A549 (cell line): Measurements from ENCODE around the gene FCHSD1.
A peak's percentile ranks its signal among the peaks of the same experiment; 100 is the strongest.

Experiments
- CBX2 ChIP-seq: fragments of 200-600 bp; sonication (generic); IDR thresholded peaks from 2 replicates; pipeline ENCODE4 v1.6.1; 2016; ENCODE audit warnings: low read depth, mild to moderate bottlenecking, borderline replicate concordance
- HDAC2 ChIP-seq: fragments of 200-600 bp; sonication (generic); IDR thresholded peaks from 2 replicates; pipeline ENCODE4 v1.6.1; 2016
- MAFK ChIP-seq: fragments of 450-650 bp; IDR thresholded peaks from 2 replicates; pipeline ENCODE4 v1.6.1; 2014; ENCODE audit not compliant: partially characterized antibody
- MYC ChIP-seq: IDR thresholded peaks from 2 replicates; pipeline ENCODE4 v1.6.1; 2012; ENCODE audit warnings: mild to moderate bottlenecking, inconsistent platforms, low read length, improper control_type of control experiment, borderline replicate concordance
- PHF8 ChIP-seq: fragments of 200-600 bp; sonication (generic); IDR thresholded peaks from 2 replicates; pipeline ENCODE4 v1.6.1; 2016; ENCODE audit warnings: low read depth, mild to moderate bottlenecking, antibody characterized with exemption, moderate library complexity, borderline replicate concordance
- POLR2A ChIP-seq: IDR thresholded peaks from 2 replicates; pipeline ENCODE4 v1.6.1; 2012; ENCODE audit warnings: mild to moderate bottlenecking, low read length
- RAD21 ChIP-seq, 2 experiments: fragments of >200 bp in 1 of 2; sonication (Bioruptor Twin) in 1 of 2; formaldehyde crosslinking in 1 of 2; IDR thresholded peaks in 1 of 2; conservative IDR thresholded peaks in 1 of 2; 2 replicates in 1 of 2; 3 replicates in 1 of 2; pipeline ENCODE4 v1.6.1; 2012 to 2018; ENCODE audit warnings: inconsistent platforms in 1 of 2
- RARB ChIP-seq: fragments of 250-450 bp; sonication (Bioruptor Pico); IDR thresholded peaks from 2 replicates; pipeline ENCODE4 v1.8.0; 2021; ENCODE audit warnings: mild to moderate bottlenecking, moderate library complexity
- TF ChIP-seq, protein P1 (sequence below): fragments of >200 bp; sonication (Bioruptor Twin); formaldehyde crosslinking; IDR thresholded peaks from 3 replicates; pipeline ENCODE4 v1.5.1; 2016
- TF ChIP-seq, protein P2 (sequence below): fragments of 200-600 bp; sonication (generic); IDR thresholded peaks from 2 replicates; pipeline ENCODE4 v1.6.1; 2016; ENCODE audit warnings: antibody characterized with exemption, mild to moderate bottlenecking, moderate library complexity

- no peak for TF ChIP-seq HDAC2
- TF ChIP-seq RARB = no peak
- no peak for TF ChIP-seq MYC
- TF ChIP-seq, protein P1, sequence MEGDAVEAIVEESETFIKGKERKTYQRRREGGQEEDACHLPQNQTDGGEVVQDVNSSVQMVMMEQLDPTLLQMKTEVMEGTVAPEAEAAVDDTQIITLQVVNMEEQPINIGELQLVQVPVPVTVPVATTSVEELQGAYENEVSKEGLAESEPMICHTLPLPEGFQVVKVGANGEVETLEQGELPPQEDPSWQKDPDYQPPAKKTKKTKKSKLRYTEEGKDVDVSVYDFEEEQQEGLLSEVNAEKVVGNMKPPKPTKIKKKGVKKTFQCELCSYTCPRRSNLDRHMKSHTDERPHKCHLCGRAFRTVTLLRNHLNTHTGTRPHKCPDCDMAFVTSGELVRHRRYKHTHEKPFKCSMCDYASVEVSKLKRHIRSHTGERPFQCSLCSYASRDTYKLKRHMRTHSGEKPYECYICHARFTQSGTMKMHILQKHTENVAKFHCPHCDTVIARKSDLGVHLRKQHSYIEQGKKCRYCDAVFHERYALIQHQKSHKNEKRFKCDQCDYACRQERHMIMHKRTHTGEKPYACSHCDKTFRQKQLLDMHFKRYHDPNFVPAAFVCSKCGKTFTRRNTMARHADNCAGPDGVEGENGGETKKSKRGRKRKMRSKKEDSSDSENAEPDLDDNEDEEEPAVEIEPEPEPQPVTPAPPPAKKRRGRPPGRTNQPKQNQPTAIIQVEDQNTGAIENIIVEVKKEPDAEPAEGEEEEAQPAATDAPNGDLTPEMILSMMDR = peak; percentile 32; the same call in 2 of the 3 replicates
- peak; percentile 80 for TF ChIP-seq MAFK
- TF ChIP-seq, protein P2, sequence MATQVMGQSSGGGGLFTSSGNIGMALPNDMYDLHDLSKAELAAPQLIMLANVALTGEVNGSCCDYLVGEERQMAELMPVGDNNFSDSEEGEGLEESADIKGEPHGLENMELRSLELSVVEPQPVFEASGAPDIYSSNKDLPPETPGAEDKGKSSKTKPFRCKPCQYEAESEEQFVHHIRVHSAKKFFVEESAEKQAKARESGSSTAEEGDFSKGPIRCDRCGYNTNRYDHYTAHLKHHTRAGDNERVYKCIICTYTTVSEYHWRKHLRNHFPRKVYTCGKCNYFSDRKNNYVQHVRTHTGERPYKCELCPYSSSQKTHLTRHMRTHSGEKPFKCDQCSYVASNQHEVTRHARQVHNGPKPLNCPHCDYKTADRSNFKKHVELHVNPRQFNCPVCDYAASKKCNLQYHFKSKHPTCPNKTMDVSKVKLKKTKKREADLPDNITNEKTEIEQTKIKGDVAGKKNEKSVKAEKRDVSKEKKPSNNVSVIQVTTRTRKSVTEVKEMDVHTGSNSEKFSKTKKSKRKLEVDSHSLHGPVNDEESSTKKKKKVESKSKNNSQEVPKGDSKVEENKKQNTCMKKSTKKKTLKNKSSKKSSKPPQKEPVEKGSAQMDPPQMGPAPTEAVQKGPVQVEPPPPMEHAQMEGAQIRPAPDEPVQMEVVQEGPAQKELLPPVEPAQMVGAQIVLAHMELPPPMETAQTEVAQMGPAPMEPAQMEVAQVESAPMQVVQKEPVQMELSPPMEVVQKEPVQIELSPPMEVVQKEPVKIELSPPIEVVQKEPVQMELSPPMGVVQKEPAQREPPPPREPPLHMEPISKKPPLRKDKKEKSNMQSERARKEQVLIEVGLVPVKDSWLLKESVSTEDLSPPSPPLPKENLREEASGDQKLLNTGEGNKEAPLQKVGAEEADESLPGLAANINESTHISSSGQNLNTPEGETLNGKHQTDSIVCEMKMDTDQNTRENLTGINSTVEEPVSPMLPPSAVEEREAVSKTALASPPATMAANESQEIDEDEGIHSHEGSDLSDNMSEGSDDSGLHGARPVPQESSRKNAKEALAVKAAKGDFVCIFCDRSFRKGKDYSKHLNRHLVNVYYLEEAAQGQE = no peak
- no peak for TF ChIP-seq PHF8
- TF ChIP-seq RAD21 (conservative IDR thresholded peaks at IDR 0.05 in 1 of 2, IDR thresholded peaks at IDR 0.05 in 1 of 2) = peak; percentile 11 to 15; a peak in 1 of 5 replicates
- TF ChIP-seq POLR2A = no peak
- TF ChIP-seq CBX2 = no peak
Measured at GRCh38 chr5:141641634-141642267, 9.5 kb downstream of the FCHSD1 start.
